ENCODE data around the gene IQCN.
"Not testable (repeated sequence)": the region's sequence is repeated elsewhere in the genome, so short reads cannot be mapped to it uniquely, and the experiment has no call there.

The IQCN gene

DNA sequence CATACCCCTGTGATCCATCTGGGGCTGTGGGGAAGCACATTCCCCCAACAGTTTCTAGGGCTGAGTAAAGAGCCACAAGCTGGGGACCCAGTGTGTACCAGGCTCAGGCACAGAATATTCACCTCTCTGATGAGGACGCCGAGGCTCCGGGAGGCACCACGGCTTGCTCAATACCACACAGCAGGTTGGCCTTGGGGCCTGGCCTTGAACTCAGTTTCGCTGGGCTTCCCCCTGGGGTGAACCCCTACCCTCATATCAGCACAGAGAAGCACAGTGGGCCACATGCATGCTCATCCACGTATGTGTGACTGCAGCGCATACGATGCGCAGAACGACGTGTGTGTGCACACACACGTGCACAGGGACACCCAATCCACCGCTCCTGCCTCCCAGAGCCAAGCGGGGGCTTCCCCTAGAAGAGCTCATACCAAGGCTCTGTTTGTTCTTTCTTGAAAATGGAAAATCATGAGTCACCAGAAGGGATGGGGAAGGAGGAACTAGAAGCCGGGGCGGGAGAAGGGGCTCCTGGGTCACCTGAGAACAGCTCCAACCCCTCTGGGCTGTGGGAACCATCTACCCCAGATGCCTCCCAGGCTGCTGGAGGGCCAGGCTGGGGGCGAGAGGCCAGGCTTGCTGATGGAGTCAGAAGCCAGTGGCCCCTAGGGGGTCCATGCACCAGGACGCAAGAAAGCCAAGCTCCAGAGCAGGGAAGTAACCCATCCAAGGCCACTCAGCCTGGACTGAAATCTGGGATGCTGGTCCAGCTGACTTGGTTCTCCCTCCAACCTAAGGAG, 43.1 kb downstream of the IQCN start:
- DNase-seq = no peak

DNA sequence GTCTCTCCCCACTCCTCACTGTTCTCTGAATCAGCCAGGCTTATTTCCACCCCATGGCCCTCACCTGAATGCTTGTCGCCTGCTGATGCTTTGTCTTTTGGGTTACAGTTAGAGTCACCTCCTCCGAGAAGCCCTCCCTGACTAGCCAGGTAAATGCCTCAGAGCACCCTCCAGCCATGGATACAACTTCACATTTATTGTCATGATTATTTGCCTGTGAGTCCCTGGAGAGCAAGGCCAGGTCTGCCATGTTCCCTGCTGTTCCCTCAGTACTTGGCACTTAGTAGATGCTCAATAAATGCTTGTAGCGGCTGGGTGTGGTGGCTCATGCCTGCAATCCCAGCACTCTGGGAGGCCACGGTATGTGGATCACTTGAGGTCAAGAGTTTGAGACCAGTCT, 44.3 kb downstream of the IQCN start:
- no peak for DNase-seq

DNA sequence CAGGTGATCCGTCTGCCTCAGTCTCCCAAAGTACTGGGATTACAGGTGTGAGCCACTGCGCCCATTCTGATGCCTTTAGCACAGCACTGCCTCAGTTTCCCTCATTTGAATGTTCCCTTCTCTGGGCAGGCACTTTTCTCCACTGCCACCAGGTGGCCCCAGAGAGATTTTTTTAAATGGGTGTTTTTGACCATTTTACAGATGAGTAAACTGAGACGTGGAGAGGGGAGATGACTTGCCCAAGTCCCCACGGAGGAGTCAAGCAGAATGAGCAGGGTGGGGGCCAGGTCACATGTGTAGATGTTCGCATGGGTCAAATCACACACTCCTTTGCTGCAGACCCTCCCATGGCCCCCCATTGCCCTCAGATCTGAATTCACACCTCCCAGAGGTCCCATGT, 44.8 kb downstream of the IQCN start:
- no peak for DNase-seq

DNA sequence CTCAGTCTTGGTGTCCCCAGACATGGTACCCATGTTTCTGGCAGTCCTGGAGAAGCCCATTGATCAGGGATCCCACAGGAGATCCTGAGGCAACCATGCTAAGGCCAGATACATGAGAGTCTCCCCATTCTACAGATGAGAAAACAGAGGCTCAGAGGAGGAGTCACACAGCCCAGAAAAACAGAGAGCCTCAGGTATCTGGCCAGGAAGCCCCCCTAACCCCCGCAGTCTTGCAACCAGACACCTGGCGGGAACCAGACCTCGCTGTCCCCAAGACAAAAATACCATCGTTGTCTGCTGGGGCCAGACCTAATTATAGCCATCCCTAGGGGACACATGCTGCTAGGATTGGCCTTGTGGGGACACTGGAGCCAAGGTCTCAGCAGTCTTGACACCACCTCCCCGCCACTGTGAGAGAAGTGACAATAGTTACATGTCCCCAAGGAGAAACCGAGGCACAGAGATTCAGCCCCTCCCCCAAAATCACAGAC, 46.4 kb downstream of the IQCN start:
- DNase-seq = no peak

DNA sequence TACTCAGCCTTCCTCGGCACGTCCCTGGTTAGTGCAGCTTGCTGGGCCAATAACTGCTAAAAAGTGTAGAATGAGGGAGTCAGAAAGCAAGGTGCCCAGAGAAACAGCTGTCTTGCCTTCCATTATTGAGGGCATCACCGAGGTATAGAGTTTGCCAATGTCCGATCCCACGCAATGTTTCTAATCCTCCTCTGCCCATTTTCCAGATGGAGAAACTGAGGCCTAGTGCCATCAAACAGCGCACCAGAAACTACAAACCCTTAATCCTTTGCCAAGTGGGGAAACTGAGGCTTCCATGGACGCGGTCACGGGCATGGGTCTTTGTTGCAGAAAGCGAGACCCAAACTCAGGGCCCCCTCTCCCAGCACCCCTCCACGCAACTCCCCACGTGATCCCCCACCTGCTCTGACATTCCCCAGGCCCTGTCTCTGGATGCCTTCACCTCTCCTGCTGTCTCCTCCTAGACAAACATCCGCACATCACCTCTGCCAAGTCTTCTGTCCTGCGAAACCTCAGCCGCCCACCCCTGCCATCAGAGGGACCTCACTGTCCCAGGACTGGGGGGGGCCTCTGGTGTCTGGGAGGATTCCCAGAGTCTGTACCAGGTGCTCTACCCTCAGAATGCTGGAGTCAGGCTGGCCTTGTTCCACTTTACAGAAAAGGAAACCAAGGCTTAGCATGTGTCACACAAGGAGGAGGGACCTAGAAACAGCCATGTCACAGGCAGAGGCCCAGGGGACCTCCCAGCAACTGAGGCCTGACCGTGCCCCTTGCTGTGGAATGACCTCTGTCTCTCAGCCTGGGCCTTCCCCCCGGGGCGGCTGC, 47.1 kb downstream of the IQCN start:
- no peak for DNase-seq

DNA sequence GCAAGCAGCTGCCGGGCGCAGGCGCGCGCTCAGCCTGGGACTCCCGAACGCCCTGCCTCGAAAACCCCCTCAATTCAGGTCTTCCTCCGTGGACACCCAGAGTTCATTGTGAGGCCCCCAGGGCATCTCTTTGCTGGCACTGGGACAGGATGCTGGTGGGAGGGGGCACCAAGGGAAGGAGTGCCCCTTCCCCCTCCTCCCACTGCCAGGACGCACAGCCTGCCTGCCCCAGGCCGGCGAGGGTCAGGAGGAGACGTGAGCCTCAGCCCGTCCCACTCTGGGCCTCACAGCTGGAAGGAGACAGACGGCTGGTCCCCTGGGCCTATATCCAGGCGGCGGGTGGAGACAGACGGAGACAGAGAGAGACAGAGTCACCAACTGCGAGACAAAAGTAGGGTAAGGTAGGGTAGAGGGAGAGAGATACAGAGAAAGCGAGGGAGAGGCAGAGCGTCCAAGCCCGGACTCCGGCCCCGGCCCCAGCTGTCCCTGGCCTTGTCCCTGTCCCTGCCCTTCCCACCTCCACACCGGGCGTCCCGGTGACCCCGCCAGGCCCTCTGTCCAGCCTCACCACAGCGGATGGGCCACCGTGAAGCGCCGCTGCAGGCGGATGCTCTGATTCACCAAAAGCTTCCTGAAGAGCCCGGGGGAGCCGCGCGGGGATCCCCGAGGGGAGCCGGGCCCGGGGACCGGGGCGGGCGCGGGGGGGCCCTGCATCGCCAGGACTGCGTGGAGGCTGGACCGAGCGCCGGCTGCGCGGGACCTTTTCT, 48.4 kb downstream of the IQCN start, which contains the start of gene PDE4C:
PDE4C (minus strand) TSS at position 737 of the 767 bp plus-strand sequence; CDS start at position 714, 23 bp downstream.
- DNase-seq = peak; percentile 59

DNA sequence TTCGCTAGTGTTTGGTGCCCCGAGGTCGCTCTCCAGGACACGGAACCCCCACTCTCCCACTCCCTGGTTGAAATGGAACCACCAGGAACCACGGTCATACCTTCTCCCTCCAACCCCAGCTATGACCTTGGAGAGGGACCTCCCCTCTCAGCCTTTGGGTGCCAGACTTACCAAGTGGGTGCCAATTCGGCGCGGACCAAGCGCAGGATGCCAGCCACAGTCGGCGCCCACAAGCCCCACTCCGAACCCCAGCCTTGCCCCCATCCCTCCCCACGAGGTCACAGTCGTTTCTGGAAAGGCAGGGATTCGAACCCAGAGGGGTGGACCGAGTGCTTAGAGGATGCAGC, 48.9 kb downstream of the IQCN start:
- DNase-seq = no peak

DNA sequence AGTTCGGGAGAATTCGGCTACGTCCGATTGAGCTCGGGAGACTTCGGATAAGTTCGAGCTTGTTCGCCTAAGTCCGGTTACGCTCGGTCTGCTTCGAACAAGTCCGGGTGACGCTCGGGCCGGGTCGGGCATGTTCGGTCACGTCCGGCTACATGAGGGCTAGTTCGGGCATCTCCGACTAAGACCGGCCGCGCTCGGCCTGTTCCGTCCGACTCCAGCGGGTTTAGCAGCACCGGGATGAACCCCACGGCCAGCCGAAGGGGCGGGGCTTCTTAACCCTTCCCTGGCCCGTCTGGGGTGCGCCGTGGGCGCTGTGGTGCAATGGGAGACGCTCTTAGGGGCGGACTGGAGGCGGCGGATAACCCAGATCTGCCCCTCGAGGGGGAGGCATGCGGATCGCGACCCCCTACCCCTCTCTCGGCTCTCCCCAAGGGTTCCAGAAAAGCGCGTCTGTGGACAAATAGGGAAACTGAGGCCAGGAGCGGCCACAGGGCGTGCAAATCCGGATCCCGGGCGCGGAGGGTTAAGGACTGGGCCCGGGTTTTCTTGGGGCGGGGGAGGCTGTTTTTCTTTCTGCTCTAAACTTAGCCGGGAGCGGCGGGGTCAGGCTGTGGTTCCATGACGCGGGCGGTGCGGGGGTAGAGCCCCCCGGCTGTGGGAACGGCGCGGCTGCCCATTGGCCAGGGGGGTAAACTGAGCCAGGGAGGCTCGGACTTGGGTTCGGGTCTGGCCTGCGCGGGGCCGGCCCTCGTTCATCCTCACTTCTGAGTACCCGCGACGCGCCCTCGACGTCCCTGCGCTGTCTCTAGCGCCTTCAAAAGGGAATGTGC, 49.5 kb downstream of the IQCN start:
- DNase-seq = peak; percentile 85

DNA sequence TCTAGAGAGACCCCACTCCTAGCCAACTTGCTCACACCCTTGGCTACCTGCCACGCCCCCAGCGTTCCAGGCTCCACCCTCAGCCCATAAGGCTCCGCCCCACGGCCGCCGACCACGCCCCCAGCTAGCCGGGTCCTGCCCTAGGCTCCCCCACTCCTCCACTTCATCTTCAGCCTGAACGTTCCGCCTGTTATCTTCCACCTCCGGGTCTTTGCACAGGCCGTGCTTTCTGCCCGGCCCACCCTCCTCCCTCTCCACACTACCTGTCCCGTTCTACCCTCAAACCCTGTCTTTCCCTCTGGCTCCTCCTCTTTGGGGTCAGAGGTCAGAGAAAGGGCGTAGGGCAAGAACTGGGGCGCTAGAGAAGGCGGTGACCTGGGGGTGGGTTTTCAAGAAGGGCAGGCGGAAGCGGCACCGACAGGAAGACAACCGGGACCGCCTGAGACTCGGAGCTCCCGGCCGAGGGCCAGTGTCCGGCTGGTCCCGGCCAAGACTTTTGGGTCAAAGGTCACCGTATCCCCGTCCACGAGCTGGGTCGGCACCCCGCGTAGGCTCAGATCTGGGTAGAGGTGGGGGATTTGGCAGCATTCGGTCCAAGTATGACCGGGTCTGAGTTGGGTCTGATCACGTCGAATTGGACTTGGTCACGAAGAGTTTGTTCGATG, 50.3 kb downstream of the IQCN start:
- peak; percentile 33 for DNase-seq

DNA sequence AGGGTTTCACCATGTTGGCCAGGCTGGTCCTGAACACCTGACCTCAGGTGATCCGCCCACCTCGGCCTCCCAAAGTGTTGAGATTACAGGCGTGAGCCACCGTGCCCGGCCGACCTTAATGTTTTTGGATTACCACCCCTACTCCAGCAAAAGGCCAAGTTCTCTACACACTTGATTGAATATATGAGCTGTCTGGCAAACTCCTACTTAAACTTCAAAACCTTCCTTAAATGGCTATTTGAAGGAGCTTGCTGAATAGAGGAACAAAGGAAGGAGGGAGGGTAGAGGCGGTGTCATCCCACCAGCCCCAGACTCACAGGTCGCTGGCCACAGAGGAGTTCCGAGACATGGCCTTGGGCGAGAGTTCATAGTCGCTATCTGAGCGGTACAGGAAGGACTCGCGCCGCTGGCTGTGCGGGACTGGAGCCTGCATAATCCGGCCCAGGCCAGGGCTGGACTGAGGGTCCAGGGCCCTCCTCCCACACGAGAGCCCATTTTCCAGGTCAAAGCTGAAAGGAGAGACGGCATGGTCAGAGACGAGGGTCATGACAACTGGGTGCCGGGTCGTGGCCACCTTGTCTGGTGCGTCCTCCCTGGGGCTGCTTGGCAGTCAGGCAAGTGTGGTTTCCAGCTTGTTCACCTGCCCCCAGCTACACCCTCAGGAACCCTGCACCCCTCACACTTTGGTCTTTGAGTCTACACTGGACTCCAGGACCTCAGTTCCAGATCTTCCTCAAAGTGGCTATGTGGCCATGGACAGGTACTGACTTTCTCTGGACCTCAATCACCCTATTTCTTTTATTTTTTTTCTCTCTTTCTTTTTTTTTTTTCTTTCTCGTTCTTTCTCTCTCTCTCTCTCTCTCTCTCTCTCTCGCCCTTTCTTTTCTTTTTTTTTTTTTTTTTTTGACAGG, 52.2 kb downstream of the IQCN start:
- no peak for DNase-seq

DNA sequence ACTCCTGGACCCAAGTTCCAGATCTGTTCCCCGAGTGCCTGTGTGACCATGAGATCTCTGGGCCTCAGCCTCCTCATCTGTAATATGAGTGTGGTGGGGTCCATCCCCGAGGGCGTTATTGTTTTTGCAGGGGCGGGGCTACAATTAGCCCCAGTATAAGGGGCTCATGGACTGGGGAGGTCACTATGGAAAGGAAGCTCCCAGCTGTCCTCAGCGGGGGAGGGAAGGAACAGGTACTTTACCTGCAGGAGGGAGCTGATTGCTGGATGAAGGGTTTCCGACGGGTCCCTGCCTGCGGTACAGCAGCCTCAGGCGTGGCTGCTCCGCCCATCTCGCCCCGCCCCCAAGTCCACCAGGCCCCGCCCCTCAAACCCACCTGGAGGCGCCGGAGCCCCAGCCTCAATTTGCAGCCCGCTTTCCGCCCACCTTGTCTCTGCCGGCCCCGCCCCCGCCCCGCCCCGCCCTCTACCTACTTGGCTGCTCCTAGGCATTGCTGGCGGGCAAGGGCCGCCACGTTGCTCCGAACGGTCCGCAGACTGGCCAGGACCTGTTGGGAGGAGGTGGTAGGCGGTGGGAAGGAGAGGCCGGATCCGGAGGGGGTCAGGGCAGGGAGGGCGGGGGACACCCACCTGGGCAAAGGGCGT, 53.5 kb downstream of the IQCN start:
- no peak for DNase-seq

DNA sequence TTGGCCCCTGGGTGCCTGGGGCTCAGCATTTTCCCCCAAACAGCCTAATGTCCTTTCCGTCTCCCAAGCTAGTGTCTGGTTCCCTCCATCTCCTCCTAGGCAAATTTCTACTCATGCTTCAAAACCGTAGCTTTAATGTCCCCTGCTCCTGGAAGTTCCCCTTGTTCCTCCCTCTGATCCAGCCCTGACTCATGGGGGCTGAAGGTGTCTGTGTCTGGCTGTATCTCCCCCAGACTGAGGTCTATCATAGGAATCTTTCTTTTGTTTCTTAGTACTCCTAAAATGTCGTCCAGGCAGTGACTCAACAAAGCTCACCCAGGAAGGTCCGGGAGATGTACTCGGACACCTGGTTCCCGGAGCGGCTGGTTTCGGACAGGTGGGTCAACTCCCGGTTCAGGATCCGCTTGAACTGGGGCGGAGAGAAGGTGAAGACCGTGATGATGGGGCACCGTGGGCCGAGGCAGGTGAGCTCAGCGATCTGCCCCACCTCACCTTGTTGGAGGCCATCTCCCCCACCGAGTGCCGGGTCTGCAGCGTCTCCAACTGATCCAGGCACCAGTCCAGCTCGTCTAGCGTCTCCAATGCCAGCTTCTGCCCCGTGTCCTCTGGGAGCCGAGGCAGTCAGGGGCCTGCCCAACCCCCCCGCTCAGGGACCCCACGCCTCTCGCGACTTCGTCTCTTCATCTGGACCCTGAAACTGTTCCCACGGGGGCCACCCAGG, 54.2 kb downstream of the IQCN start:
- no peak for DNase-seq

DNA sequence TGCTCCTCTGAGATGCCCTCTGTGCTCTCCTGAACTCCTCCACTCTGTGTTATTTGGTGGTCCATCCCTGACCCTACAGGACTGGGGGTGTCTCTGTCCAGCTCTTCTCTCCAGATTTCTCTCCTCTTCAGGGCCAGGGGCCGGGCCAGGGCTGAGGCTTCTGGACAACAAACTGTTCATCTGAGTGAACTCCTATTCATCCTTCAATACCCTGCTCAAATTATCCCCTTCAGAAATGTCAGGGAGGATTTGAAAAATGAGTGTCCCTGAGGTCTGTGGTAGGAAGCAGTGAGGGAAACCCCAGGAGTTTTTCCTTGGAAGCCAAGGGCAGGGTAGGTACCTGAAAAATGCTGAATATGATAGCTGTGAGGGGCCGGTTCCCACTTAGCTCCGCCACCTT, 55.7 kb downstream of the IQCN start:
- DNase-seq = no peak

DNA sequence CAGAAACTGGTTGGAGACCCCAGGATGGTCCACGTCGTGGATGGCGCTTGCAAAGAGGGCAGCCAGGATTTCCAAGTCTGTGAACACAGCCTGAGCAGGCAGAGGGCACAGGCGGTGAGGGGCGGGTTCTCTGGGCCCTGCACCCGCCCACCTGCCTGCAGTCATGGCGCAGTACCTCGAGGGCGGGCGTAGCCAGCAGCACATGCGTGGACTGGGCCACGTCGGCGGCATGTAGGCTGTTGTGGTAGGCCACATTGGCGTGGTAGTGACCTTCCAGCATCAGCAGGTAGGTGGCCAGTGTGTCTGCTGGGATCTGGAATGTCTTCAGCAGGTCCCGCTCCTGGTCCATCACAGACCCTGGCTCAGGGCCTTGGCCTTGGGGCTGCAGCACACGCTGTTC, 56.1 kb downstream of the IQCN start:
- no peak for DNase-seq

DNA sequence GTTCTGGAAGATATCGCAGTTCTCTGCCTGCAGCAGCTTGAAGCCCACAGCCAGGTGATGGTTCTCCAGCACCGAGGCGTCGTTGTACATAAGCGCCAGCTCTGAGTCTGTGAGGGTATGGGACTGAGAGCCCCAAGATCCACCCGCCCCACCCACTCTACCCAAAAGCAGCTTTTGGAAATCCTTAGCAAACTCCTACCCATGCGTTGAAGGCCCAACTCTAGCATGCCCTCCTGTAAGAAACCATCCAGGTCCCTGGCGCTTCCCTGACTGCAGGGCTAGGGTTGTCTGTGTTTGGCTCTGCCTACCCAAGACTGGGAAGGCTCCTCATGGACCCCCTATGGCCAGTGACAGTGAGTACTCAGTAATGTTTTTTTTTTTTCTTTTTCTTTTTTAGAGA, 57.5 kb downstream of the IQCN start:
- DNase-seq = no peak

DNA sequence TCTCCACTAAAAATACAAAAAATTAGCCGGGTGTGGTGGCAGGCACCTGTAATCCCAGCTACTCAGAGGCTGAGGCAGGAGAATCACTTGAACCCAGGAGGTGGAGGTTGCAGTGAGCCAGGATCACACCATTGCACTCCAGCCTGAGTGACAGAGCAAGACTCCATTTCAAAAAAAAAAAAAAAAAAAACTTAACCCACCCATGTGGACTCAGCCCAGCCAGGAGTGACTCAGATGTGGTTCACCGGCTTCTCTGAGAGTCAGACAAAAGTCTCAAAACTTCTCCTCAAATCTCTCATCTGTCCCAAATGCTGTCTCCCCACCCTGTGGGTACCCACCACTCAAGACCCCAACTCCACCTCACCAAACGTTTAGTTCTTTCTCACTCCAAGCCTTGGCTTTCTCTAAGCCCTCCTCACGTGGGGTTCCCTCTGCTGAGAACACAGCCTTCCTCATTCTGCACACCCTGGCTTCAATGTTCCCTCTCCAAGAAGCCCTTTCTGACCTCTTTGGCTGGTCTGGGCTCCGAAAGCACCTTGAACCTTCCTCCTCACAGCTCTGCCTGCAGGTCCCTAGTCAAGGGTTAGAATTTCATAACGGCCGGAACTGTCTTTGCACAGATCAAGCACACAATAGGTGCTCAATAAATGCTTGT, 59.3 kb downstream of the IQCN start:
- no peak for DNase-seq

DNA sequence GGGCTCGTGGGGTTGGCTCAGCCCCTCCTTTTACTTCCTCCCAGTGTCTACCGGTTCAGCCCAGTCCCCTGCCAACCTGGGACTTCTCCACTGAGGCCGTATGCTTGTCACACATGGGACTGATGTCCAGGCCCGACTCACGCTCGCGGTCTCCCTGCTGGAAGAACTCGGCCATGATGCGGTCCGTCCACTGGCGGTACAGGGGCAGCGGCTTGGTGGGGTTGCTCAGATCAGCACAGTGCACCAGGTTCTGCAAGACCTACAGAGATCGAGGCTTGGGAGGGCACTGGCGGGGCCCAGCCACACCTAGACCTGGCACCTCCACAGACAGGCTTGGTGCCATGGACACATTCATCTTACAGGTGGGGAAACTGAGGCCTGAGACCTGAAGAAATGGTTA, 62.6 kb downstream of the IQCN start:
- no peak for DNase-seq

DNA sequence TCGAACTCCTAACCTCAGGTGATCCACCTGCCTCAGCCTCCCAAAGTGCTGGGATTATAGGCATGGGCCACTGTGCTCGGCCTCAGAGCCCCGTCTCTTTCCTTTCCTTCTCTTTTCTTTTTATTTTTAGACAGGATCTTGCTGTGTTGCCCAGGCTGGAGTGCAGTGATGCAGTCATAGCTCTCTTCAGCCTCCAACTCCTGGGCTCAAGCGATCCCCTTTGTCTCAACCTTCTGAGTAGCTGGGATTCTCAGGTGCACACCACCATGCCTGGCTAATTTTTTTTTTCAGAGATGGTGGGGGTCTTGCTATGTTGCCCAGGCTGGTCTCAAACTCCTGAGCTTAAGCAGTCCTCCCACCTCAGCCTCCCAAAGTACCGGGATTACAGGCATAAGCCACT, 64.3 kb downstream of the IQCN start:
- not testable (repeated sequence) for DNase-seq

All from right kidney (tissue), 1 donor.